ENCODE measurements around the gene UBE2D1.

GRCh38 chr10:58385784-58386112 is 50.9 kb downstream of the UBE2D1 start:
- TF ChIP-seq POLR2A (IDR thresholded peaks at IDR 0.05), result no peak
- no peak for TF ChIP-seq CTCF (IDR thresholded peaks at IDR 0.05)

All from body of pancreas (tissue), 4 donors.